ENCODE measurements around the gene GARIN1A. TPM values are rescaled to one million over a fixed set of nuclear protein-coding genes. Genes with fewer than 3 reads are reported as not detected.
"Not testable (repeated sequence)": the region's sequence is repeated elsewhere in the genome, so short reads cannot be mapped to it uniquely, and the experiment has no call there.

The GARIN1A gene
- total RNA-seq, 2 experiments from 2014 or later, result 0.25 TPM; not detected in 1

DNA sequence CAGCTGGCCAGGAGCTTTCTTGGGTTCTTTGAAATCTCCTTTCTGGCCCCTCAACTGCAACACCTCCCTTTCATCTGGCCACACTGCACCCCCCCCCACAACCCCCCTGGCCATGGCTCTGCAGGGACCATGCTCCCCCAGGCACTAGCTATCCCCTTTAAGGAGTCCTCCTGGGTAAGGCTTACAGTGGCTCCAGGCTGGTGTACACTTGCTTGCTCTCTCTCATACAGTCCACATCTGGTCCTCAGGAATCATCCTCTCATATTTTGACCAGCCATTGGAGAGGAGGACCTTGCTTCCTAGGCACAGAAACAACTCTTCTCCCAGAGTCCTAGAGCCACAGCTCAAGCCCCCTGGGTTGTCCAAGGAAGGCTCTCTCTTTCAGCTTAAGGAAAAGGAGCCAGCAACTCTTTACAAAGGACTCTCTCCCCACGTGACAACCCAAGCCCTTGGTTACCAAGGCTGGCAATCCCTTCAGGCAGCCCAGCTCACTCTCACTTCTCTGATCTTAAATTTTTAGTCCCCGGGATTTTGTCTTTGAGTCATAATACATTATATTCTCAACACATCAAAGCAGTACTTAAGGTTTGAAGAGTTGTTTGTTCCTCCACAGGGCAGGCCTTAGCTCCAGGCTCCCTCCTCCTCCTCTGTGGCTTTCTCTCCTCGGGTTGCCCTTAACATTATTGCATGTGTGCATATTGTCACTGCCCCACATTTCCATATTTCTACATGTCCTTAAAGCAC lies 9.9 kb downstream of the GARIN1A start:
- no peak overlapping the region for H3K4me3 Mint-ChIP-seq
- H3K9me3 Mint-ChIP-seq, result no peaks in the 10 kb centered on the region
- no peak overlapping the region for H3K27ac Mint-ChIP-seq
- no peak for ATAC-seq
- no peaks in the 10 kb centered on the region for H3K4me1 Mint-ChIP-seq (ENCODE audit: low read depth)
- ChIA-PET CTCF (interaction anchor here (0.7 to 1.6 kb wide), 2 partner anchors 202 to 267 kb away, joined by 3 to 4 read pairs; no protein-coding TSS in a partner anchor), POLR2A (no interaction called here)
- TF ChIP-seq CTCF (IDR thresholded peaks at IDR 0.05), result no peak
- H3K27me3 Mint-ChIP-seq, result peaks cover 2% of the 10 kb centered on the region
- intact Hi-C loops (cut with micrococcal nuclease), result no loop called here
- H3K36me3 Mint-ChIP-seq (ENCODE audit: low read depth), result no peaks in the 10 kb centered on the region
- DNase-seq, result no peak

- DNase-seq; H3K27me3 Mint-ChIP-seq; H3K36me3 Mint-ChIP-seq (ENCODE audit: low read depth); ATAC-seq; H3K27ac Mint-ChIP-seq; H3K4me3 Mint-ChIP-seq; intact Hi-C loops (cut with micrococcal nuclease); H3K9me3 Mint-ChIP-seq; POLR2A ChIA-PET; H3K4me1 Mint-ChIP-seq (ENCODE audit: low read depth): not testable (repeated sequence)
- CTCF ChIA-PET, result interaction anchor here (1.6 kb wide), 1 partner anchor 201 kb away, joined by 3 read pairs; no protein-coding TSS in a partner anchor
Observed at GRCh38 chr7:128683270-128683669, 11.2 kb downstream of the GARIN1A start.

GRCh38 chr7:128683738-128684137 lies 11.6 kb downstream of the GARIN1A start:
- intact Hi-C loops (cut with micrococcal nuclease); H3K4me3 Mint-ChIP-seq; POLR2A ChIA-PET; H3K36me3 Mint-ChIP-seq (ENCODE audit: low read depth); H3K9me3 Mint-ChIP-seq; H3K4me1 Mint-ChIP-seq (ENCODE audit: low read depth); DNase-seq; ATAC-seq; CTCF ChIA-PET; H3K27me3 Mint-ChIP-seq; H3K27ac Mint-ChIP-seq: not testable (repeated sequence)

DNA sequence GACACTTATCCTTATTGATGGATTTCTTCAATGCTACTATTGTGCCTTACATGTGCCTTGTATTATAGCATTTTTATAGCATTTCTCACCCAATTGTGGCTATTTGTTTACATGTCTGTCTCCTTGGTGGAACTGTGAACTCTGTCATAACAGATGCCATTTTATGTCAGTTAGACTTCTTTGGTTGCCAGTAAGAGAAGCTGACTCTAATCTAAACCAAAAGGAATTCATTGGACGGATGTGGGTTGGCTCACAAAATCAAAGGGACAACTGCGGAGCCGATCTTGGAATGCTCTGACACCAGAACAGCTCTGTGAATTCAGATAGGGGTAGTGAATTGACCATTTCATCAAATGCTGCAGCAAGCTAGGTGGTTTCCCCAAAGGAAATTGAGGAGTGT lies 15.0 kb downstream of the GARIN1A start:
- intact Hi-C loops (cut with micrococcal nuclease), result no loop called here
- no peaks in the 10 kb centered on the region for H3K9me3 Mint-ChIP-seq
- no peaks in the 10 kb centered on the region for H3K36me3 Mint-ChIP-seq (ENCODE audit: low read depth)
- CTCF ChIA-PET, result no interaction called here
- no peak for DNase-seq
- H3K4me1 Mint-ChIP-seq (ENCODE audit: low read depth), result no peaks in the 10 kb centered on the region
- peaks cover 2% of the 10 kb centered on the region for H3K27me3 Mint-ChIP-seq
- ATAC-seq, result no peak
- H3K4me3 Mint-ChIP-seq, result no peak overlapping the region
- no peak for TF ChIP-seq CTCF (IDR thresholded peaks at IDR 0.05)
- POLR2A ChIA-PET, result no interaction called here
- no peak overlapping the region for H3K27ac Mint-ChIP-seq

DNA sequence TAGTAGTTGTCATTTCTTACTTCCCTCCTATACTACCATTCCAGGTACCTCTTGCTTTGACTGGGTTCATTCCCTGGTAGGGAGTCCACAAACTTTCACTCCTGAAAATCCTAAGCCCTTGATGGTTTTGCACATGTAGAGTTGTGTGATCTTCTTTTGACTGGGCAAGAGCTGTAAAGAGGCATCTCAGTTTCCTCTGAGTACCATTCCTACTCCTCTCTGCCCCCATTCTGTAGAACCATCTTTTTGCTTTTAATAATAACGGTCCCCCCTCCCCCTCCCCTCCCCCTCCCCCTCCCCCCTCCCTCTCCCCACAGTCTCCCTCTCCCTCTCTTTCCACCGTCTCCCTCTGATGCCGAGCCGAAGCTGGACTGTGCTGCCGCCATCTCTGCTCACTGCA lies 16.4 kb downstream of the GARIN1A start:
- intact Hi-C loops (cut with micrococcal nuclease), result no loop called here
- ChIA-PET CTCF (no interaction called here), POLR2A (no interaction called here)
- TF ChIP-seq CTCF (IDR thresholded peaks at IDR 0.05), result no peak
- DNase-seq, result no peak
- Mint-ChIP-seq H3K27me3 (peaks cover 4% of the 10 kb centered on the region), H3K4me1 (ENCODE audit: low read depth) (no peaks in the 10 kb centered on the region), H3K9me3 (no peaks in the 10 kb centered on the region), H3K4me3 (no peak overlapping the region), H3K27ac (no peak overlapping the region), H3K36me3 (ENCODE audit: low read depth) (no peaks in the 10 kb centered on the region)
- no peak for ATAC-seq

- H3K27ac Mint-ChIP-seq; H3K4me1 Mint-ChIP-seq (ENCODE audit: low read depth); POLR2A ChIA-PET; H3K9me3 Mint-ChIP-seq; ATAC-seq; H3K27me3 Mint-ChIP-seq; H3K36me3 Mint-ChIP-seq (ENCODE audit: low read depth); CTCF ChIA-PET; DNase-seq; H3K4me3 Mint-ChIP-seq; intact Hi-C loops (cut with micrococcal nuclease): not testable (repeated sequence)
Observed at GRCh38 chr7:128689161-128689935, 17.3 kb downstream of the GARIN1A start.

Measured in activated CD8-positive, alpha-beta T cell treated with anti-CD3 and anti-CD28 coated beads for 36 hours (primary cell).